HEK293 (cell line): ENCODE results near the gene BIN1.

ENCODE experiments used
- CTCF ChIA-PET: fragments of 350-600 bp; formaldehyde crosslinking; extraction: SDS; loops from one replicate; lab custom pipeline; 2021; ENCODE audit warnings: antibody characterized with exemption; lab: Yijun Ruan, JAX
- POLR2A ChIA-PET: fragments of 300-600 bp; formaldehyde crosslinking; extraction: SDS; loops from one replicate; lab custom pipeline; 2020; ENCODE audit warnings: antibody characterized with exemption, inconsistent platforms; lab: Yijun Ruan, JAX
- H3K27ac ChIP-seq: fragments of 200-500 bp; sonication (Bioruptor generic); 2 replicates; pipeline ENCODE4 v1.5.1; 2014; ENCODE audit warnings: low read depth, low read length, control low read depth, inconsistent platforms; ENCODE audit errors: extremely low read depth
- H3K36me3 ChIP-seq, 2 experiments: fragments of 200-500 bp in 1 of 2; sonication (Bioruptor generic) in 1 of 2; 1 replicate in 1 of 2; 2 replicates in 1 of 2; pipeline ENCODE4 v1.5.1; 2014 to 2017; ENCODE audit warnings: inconsistent platforms in 2 of 2, low read length in 2 of 2; ENCODE audit not compliant: control insufficient read depth in 2 of 2, insufficient read depth in 1 of 2
- H3K4me1 ChIP-seq: fragments of 200-500 bp; sonication (Bioruptor generic); 2 replicates; pipeline ENCODE4 v1.5.1; 2014; ENCODE audit warnings: mild to moderate bottlenecking, low read length, inconsistent platforms; ENCODE audit not compliant: control insufficient read depth, insufficient read depth
- H3K4me3 ChIP-seq: 2 replicates; pipeline ENCODE4 v1.5.1; 2011; ENCODE audit warnings: low read depth, mild to moderate bottlenecking, control low read depth, low read length, moderate library complexity
- H3K9me3 ChIP-seq: fragments of 200-500 bp; sonication (Bioruptor generic); 2 replicates; pipeline ENCODE4 v1.5.1; 2014; ENCODE audit warnings: low read depth, low read length, inconsistent platforms; ENCODE audit not compliant: control insufficient read depth, insufficient read depth
- GLI2 ChIP-seq: fragments of 450-650 bp; formaldehyde crosslinking; IDR thresholded peaks from 2 replicates; pipeline ENCODE4; 2017; ENCODE audit warnings: missing biosample characterization, missing genetic modification characterization, low read depth, borderline replicate concordance
- KLF10 ChIP-seq: fragments of 450-650 bp; IDR thresholded peaks from 2 replicates; pipeline ENCODE4 v1.5.1; 2018; ENCODE audit warnings: missing biosample characterization, mild to moderate bottlenecking, missing genetic modification characterization
- MYNN ChIP-seq: fragments of 450-650 bp; formaldehyde crosslinking; IDR thresholded peaks from 2 replicates; pipeline ENCODE4 v1.5.1; 2016; ENCODE audit warnings: missing biosample characterization, missing genetic modification characterization, borderline replicate concordance
- OSR2 ChIP-seq: fragments of 450-650 bp; formaldehyde crosslinking; IDR thresholded peaks from 2 replicates; pipeline ENCODE4 v1.5.1; 2016; ENCODE audit warnings: missing biosample characterization, missing genetic modification characterization
- RBAK ChIP-seq: fragments of 450-650 bp; formaldehyde crosslinking; IDR thresholded peaks from 2 replicates; pipeline ENCODE4 v1.5.1; 2016; ENCODE audit warnings: missing biosample characterization, missing genetic modification characterization
- SP2 ChIP-seq: fragments of 450-650 bp; formaldehyde crosslinking; IDR thresholded peaks from 2 replicates; pipeline ENCODE4 v1.5.1; 2016; ENCODE audit warnings: missing biosample characterization, missing genetic modification characterization
- ZBTB20 ChIP-seq: fragments of 450-650 bp; formaldehyde crosslinking; IDR thresholded peaks from 2 replicates; pipeline ENCODE4 v1.5.1; 2016; ENCODE audit warnings: missing biosample characterization, missing genetic modification characterization
- ZFHX2 ChIP-seq: fragments of 450-650 bp; formaldehyde crosslinking; conservative IDR thresholded peaks from 2 replicates; pipeline ENCODE4 v1.5.1; 2016; ENCODE audit warnings: missing biosample characterization, missing genetic modification characterization
- ZFP37 ChIP-seq: fragments of 450-650 bp; formaldehyde crosslinking; IDR thresholded peaks from 2 replicates; pipeline ENCODE4 v1.5.1; 2016; ENCODE audit warnings: missing biosample characterization, missing genetic modification characterization
- ZNF10 ChIP-seq: fragments of 450-650 bp; formaldehyde crosslinking; IDR thresholded peaks from 2 replicates; pipeline ENCODE4 v1.5.1; 2017; ENCODE audit warnings: missing biosample characterization, missing genetic modification characterization
- ZNF148 ChIP-seq: fragments of 450-650 bp; formaldehyde crosslinking; IDR thresholded peaks from 2 replicates; pipeline ENCODE4 v1.5.0; 2017; ENCODE audit warnings: missing biosample characterization, missing genetic modification characterization, borderline replicate concordance
- ZNF174 ChIP-seq: fragments of 450-650 bp; formaldehyde crosslinking; IDR thresholded peaks from 2 replicates; pipeline ENCODE4 v1.5.0; 2017; ENCODE audit warnings: missing biosample characterization, mild to moderate bottlenecking, missing genetic modification characterization
- ZNF175 ChIP-seq: fragments of 450-650 bp; formaldehyde crosslinking; IDR thresholded peaks from 2 replicates; pipeline ENCODE4 v1.5.1; 2016; ENCODE audit warnings: missing biosample characterization, missing genetic modification characterization
- ZNF18 ChIP-seq: fragments of 450-650 bp; formaldehyde crosslinking; IDR thresholded peaks from 2 replicates; pipeline ENCODE4 v1.5.1; 2016; ENCODE audit warnings: missing biosample characterization, missing genetic modification characterization
- ZNF184 ChIP-seq: fragments of 450-650 bp; IDR thresholded peaks from 2 replicates; pipeline ENCODE4 v1.5.1; 2018; ENCODE audit warnings: missing biosample characterization, mild to moderate bottlenecking, missing genetic modification characterization
- ZNF202 ChIP-seq: fragments of 450-650 bp; formaldehyde crosslinking; IDR thresholded peaks from 2 replicates; pipeline ENCODE4 v1.5.1; 2016; ENCODE audit warnings: missing biosample characterization, missing genetic modification characterization, borderline replicate concordance
- ZNF211 ChIP-seq: fragments of 450-650 bp; formaldehyde crosslinking; IDR thresholded peaks from 2 replicates; pipeline ENCODE4 v1.5.1; 2016; ENCODE audit warnings: low read depth, missing biosample characterization, missing genetic modification characterization
- ZNF280C ChIP-seq: fragments of 450-650 bp; formaldehyde crosslinking; IDR thresholded peaks from 2 replicates; pipeline ENCODE4 v1.5.1; 2016; ENCODE audit warnings: missing biosample characterization, missing genetic modification characterization
- ZNF302 ChIP-seq: fragments of 450-650 bp; formaldehyde crosslinking; IDR thresholded peaks from 2 replicates; pipeline ENCODE4 v1.5.1; 2016; ENCODE audit warnings: missing biosample characterization, missing genetic modification characterization, low read depth
- ZNF354C ChIP-seq: fragments of 450-650 bp; formaldehyde crosslinking; IDR thresholded peaks from 2 replicates; pipeline ENCODE4 v1.5.1; 2016; ENCODE audit warnings: missing biosample characterization, missing genetic modification characterization, low read depth, borderline replicate concordance
- ZNF521 ChIP-seq: fragments of 450-650 bp; formaldehyde crosslinking; IDR thresholded peaks from 2 replicates; pipeline ENCODE4 v1.5.1; 2017; ENCODE audit warnings: missing biosample characterization, mild to moderate bottlenecking, missing genetic modification characterization
- ZNF558 ChIP-seq: fragments of 450-650 bp; formaldehyde crosslinking; IDR thresholded peaks from 2 replicates; pipeline ENCODE4 v1.5.1; 2016; ENCODE audit warnings: missing biosample characterization, missing genetic modification characterization
- ZNF571 ChIP-seq: fragments of 450-650 bp; formaldehyde crosslinking; IDR thresholded peaks from 2 replicates; pipeline ENCODE4 v1.5.0; 2017; ENCODE audit warnings: missing biosample characterization, missing genetic modification characterization
- ZNF580 ChIP-seq: fragments of 450-650 bp; formaldehyde crosslinking; IDR thresholded peaks from 2 replicates; pipeline ENCODE4 v1.5.1; 2016; ENCODE audit warnings: missing biosample characterization, missing genetic modification characterization
- ZNF585B ChIP-seq: fragments of 450-650 bp; formaldehyde crosslinking; IDR thresholded peaks from 2 replicates; pipeline ENCODE4 v1.5.1; 2016; ENCODE audit warnings: missing biosample characterization, missing genetic modification characterization
- ZNF701 ChIP-seq: fragments of 450-650 bp; formaldehyde crosslinking; IDR thresholded peaks from 2 replicates; pipeline ENCODE4 v1.5.1; 2016; ENCODE audit warnings: missing biosample characterization, missing genetic modification characterization
- ZNF785 ChIP-seq: fragments of 450-650 bp; formaldehyde crosslinking; IDR thresholded peaks from 2 replicates; pipeline ENCODE4 v1.5.1; 2016; ENCODE audit warnings: missing biosample characterization, missing genetic modification characterization

BIN1 gene

GRCh38 chr2:127014224-127014623 is 92.7 kb downstream of the BIN1 start:
- H3K36me3 ChIP-seq = no peaks in the 10 kb centered on the region
- H3K9me3 ChIP-seq = no peaks in the 10 kb centered on the region
- H3K4me3 ChIP-seq = no peak overlapping the region
- no peaks in the 10 kb centered on the region for H3K4me1 ChIP-seq
- TF ChIP-seq ZFHX2 (no peak), ZNF701 (tag by site-specific recombination) (no peak), ZNF354C (tag by site-specific recombination) (no peak), ZBTB20 (tag by site-specific recombination) (no peak), ZNF571 (no peak), OSR2 (tag by site-specific recombination) (no peak), GLI2 (no peak), ZNF148 (tag by site-specific recombination) (no peak)
- ChIA-PET CTCF (interaction anchor here (0.6 kb wide), 1 partner anchor 1959 kb away, joined by 3 read pairs; no protein-coding TSS in a partner anchor), POLR2A (no interaction called here)
- H3K27ac ChIP-seq = no peak overlapping the region

GRCh38 chr2:127012868-127013267 is 94.1 kb downstream of the BIN1 start:
- POLR2A ChIA-PET = no interaction called here
- Histone ChIP-seq H3K27ac (no peak overlapping the region), H3K9me3 (no peaks in the 10 kb centered on the region), H3K4me3 (no peak overlapping the region), H3K36me3 (no peaks in the 10 kb centered on the region), H3K4me1 (no peaks in the 10 kb centered on the region)
- no peak for TF ChIP-seq ZNF202
- TF ChIP-seq MYNN (tag by site-specific recombination) = no peak
- TF ChIP-seq ZNF580 (tag by site-specific recombination) = no peak
- TF ChIP-seq ZNF174 (tag by site-specific recombination) = no peak
- CTCF ChIA-PET = no interaction called here

- ChIA-PET CTCF (interaction anchor here (0.6 kb wide), 1 partner anchor 8 kb away, joined by 4 read pairs; no protein-coding TSS in a partner anchor), POLR2A (no interaction called here)
- TF ChIP-seq ZNF184 (tag by site-specific recombination) (no peak), RBAK (no peak), ZNF18 (tag by site-specific recombination) (no peak), ZNF280C (tag by site-specific recombination) (no peak), ZNF211 (tag by site-specific recombination) (no peak), KLF10 (tag by site-specific recombination) (no peak), ZNF785 (tag by site-specific recombination) (no peak), ZFP37 (tag by site-specific recombination) (no peak), ZNF521 (tag by site-specific recombination) (no peak), ZNF10 (tag by site-specific recombination) (no peak), SP2 (tag by site-specific recombination) (no peak), ZNF175 (tag by site-specific recombination) (no peak), ZNF558 (tag by site-specific recombination) (no peak), ZNF585B (tag by site-specific recombination) (no peak), ZNF302 (tag by site-specific recombination) (no peak)
Observed at GRCh38 chr2:127012215-127012614, 94.7 kb downstream of the BIN1 start.

More at GRCh38 chr2:127012215-127012614, 94.7 kb downstream of the BIN1 start:
- Histone ChIP-seq H3K27ac (no peak overlapping the region), H3K9me3 (no peaks in the 10 kb centered on the region), H3K36me3 (no peaks in the 10 kb centered on the region), H3K4me1 (no peaks in the 10 kb centered on the region), H3K4me3 (no peak overlapping the region)
